HepG2 (cell line): ENCODE results near the gene SH3BGR. TPM values are rescaled to one million over a fixed set of nuclear protein-coding genes. Genes with fewer than 3 reads are reported as not detected.

Experiments used
- ATAC-seq: fragments of 200-7000 bp; cut with Tn5 transposase; 3 replicates; pipeline ENCODE4 v1.9.1; 2020; ENCODE audit warnings: mild to moderate bottlenecking, moderate library complexity
- BruUV-seq: library from RNA; stranded (reverse); fragments of 400-500 nt; replicated peaks from 2 replicates; lab custom pipeline; 2021; lab: Mats Ljungman, UMichigan
- CTCF ChIA-PET: fragments of 300-600 bp; formaldehyde crosslinking; extraction: SDS; loops from one replicate; lab custom pipeline; 2021; ENCODE audit warnings: low total read pairs, inconsistent platforms, low intra/inter-chr PET ratio; lab: Yijun Ruan, JAX
- POLR2A ChIA-PET: fragments of 350-600 bp; sonication (Branson Sonifier 250); formaldehyde crosslinking; loops from one replicate; lab custom pipeline; 2020; ENCODE audit warnings: antibody characterized with exemption, inconsistent platforms; lab: Yijun Ruan, JAX
- DNase-seq: peaks from one replicate; pipeline ENCODE4 v3.0.0-alpha.2; 2015; ENCODE audit warnings: low spot score
- FAIRE-seq: peaks from 3 replicates; lab custom pipeline; 2011; peaks lifted over from hg19 to GRCh38; lab: Jason Lieb, UNC
- H2AFZ ChIP-seq: one replicate; pipeline ENCODE4 v1.6.1; 2011; ENCODE audit warnings: low read length, inconsistent platforms
- H3K27ac ChIP-seq: fragments of 300-600 bp; 3 replicates; pipeline ENCODE4 v1.8.0; 2011; ENCODE audit warnings: mixed run types, mild to moderate bottlenecking, mixed read lengths, low read length, inconsistent platforms; ENCODE audit not compliant: insufficient read depth; ENCODE audit errors: extremely low read length
- H3K27me3 ChIP-seq, 2 experiments: fragments of 200-600 bp in 1 of 2; 2 replicates in 1 of 2; 3 replicates in 1 of 2; pipeline versions ENCODE4 v1.6.0 to v1.8.0; 2011; ENCODE audit warnings: low read length in 2 of 2, mild to moderate bottlenecking in 2 of 2, moderate library complexity in 2 of 2, inconsistent platforms in 1 of 2; ENCODE audit not compliant: insufficient read depth in 2 of 2, control insufficient read depth in 1 of 2
- H3K36me3 ChIP-seq, 2 experiments: fragments of 200-600 bp in 1 of 2; replicated peaks in 1 of 2; 2 replicates in 1 of 2; 3 replicates in 1 of 2; pipeline versions ENCODE4 v1.5.1 to v1.8.0; 2011; ENCODE audit warnings: low read length in 2 of 2, inconsistent platforms in 1 of 2; ENCODE audit not compliant: insufficient read depth in 2 of 2, control insufficient read depth in 1 of 2
- H3K4me1 ChIP-seq: 2 replicates; pipeline ENCODE4 v1.5.1; 2012; ENCODE audit warnings: low read length, inconsistent platforms; ENCODE audit not compliant: insufficient read depth
- H3K4me2 ChIP-seq: 2 replicates; pipeline ENCODE4 v1.6.0; 2011; ENCODE audit warnings: low read depth, low read length, inconsistent platforms
- H3K4me3 ChIP-seq, 3 experiments: fragments of 200-600 bp in 1 of 3; sonication (generic), shearing (Covaris generic) in 1 of 3; replicated peaks in 1 of 3; 2 replicates each; pipeline ENCODE4 v1.5.1; 2011 to 2016; ENCODE audit warnings: low read length in 3 of 3, inconsistent platforms in 2 of 3, low read depth in 2 of 3, mild to moderate bottlenecking in 2 of 3, control low read depth in 1 of 3, mixed read lengths in 1 of 3; ENCODE audit not compliant: insufficient read depth in 1 of 3
- H3K79me2 ChIP-seq: one replicate; pipeline ENCODE4 v1.6.1; 2011; ENCODE audit warnings: low read length, inconsistent platforms; ENCODE audit not compliant: insufficient read depth
- H3K9ac ChIP-seq: 2 replicates; pipeline ENCODE4 v1.6.0; 2011; ENCODE audit warnings: mild to moderate bottlenecking, low read depth, low read length, inconsistent platforms; ENCODE audit not compliant: insufficient read depth
- H3K9me3 ChIP-seq: 2 replicates; pipeline ENCODE4 v1.5.1; 2012; ENCODE audit warnings: mild to moderate bottlenecking, low read length
- H4K20me1 ChIP-seq: 2 replicates; pipeline ENCODE4 v1.6.0; 2011; ENCODE audit warnings: inconsistent platforms, mild to moderate bottlenecking, low read length, moderate library complexity; ENCODE audit not compliant: insufficient read depth
- KDM5A ChIP-seq: fragments of 200-600 bp; sonication (generic); IDR thresholded peaks from 2 replicates; pipeline ENCODE4 v1.7.0; 2018; ENCODE audit warnings: antibody characterized with exemption, mild to moderate bottlenecking, low read length, borderline replicate concordance
- MXD3 ChIP-seq: IDR thresholded peaks from 2 replicates; pipeline ENCODE4 v1.6.1; 2016; ENCODE audit warnings: mild to moderate bottlenecking, missing biosample characterization, missing genetic modification reagents
- PRPF4 ChIP-seq: fragments of 200-400 bp; formaldehyde crosslinking; IDR thresholded peaks from 2 replicates; pipeline ENCODE4 v1.6.1; 2016; ENCODE audit warnings: low read length, low read depth; ENCODE audit not compliant: poor library complexity, severe bottlenecking
- ZBTB34 ChIP-seq: sonication (generic); formaldehyde crosslinking; IDR thresholded peaks from 2 replicates; pipeline ENCODE4 v1.8.0; 2022; ENCODE audit warnings: mild to moderate bottlenecking, missing genetic modification reagents
- ZNF629 ChIP-seq: sonication (generic); formaldehyde crosslinking; conservative IDR thresholded peaks from 2 replicates; pipeline ENCODE4 v1.5.0; 2020; ENCODE audit warnings: missing genetic modification reagents
- ZNF761 ChIP-seq: sonication (generic); formaldehyde crosslinking; conservative IDR thresholded peaks from 2 replicates; pipeline ENCODE4 v1.4.0; 2020; ENCODE audit warnings: mild to moderate bottlenecking, missing genetic modification reagents
- WGBS: methylation state at CpG from one replicate; pipeline ENCODE4 v1.1.6; 2017; ENCODE audit warnings: low lambda C conversion rate; 5-methylcytosine and 5-hydroxymethylcytosine counted together
- in situ Hi-C: cut with HindIII; loops from 2 replicates; pipeline ENCODE4 v1.10.0; 2017; ENCODE audit warnings: low pct_unique_long_range_greater_than_20kb; ENCODE audit not compliant: extremely low pct_ligation_motif_present
- intact Hi-C: fragments of 100-400 bp; cut with micrococcal nuclease; formaldehyde crosslinking; loops from one replicate; pipeline ENCODE4 v1.10.0; 2022; ENCODE audit not compliant: unreplicated experiment
- polyA plus RNA-seq, 8 experiments: library from polyadenylated mRNA; depleted of rRNA in 3 of 8; stranded (reverse) in 7 of 8; unstranded in 1 of 8; fragments of >200 nt; fragmentation: Illumina TruSeq in 4 of 8; extraction: Trizol in 4 of 8; gene quantifications; 2 replicates each; pipeline versions ENCODE4 v1.2.1 to v1.2.3, GENCODE V29; 2011 to 2016; ENCODE audit warnings: low read depth in 4 of 8, missing spikeins in 1 of 8, mixed read lengths in 1 of 8; ENCODE audit not compliant: insufficient read depth in 1 of 8
- total RNA-seq, 5 experiments: library from RNA; depleted of rRNA; stranded (reverse); fragments of >200 nt; fragmentation: Illumina TruSeq; extraction: Trizol; gene quantifications; 2 replicates each; pipeline ENCODE4 v1.2.3, GENCODE V29; 2016; ENCODE audit warnings: low read depth in 1 of 5
- TF ChIP-seq, protein P1 (sequence below): sonication (generic); formaldehyde crosslinking; IDR thresholded peaks from one replicate; pipeline ENCODE4 v1.5.1; 2020; ENCODE audit warnings: mild to moderate bottlenecking, missing genetic modification reagents; ENCODE audit errors: not compliant biosample characterization

SH3BGR gene
- total and polyA plus RNA-seq, 2 of the 13 experiments (the other 11 are each of a cell fraction or from before 2014, with no cell fraction given), result 0.48 TPM; not detected in 1

DNA sequence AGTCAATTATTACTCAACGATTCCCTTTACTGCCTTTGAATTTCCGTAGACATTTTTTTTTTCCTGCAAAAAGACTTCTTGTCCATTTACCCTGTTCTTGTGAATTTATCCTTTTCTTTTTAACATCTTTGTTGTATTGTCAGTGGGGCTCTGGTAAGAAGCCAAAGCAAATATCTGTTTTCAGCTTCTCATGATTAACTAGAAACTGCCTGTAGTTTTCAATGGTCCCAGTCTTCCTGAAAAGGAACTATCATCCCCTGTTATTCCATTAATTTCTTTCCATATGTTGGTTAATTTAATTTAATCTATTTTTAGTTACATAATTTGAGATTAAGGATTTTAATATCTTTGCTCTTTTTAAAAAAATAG lies 28.0 kb downstream of the SH3BGR start:
- WGBS, result 0% methylated on average over 2 of the region's 2 CpGs
- no peak for DNase-seq
- POLR2A ChIA-PET, result no interaction called here
- FAIRE-seq, result no peak
- H3K9me3 ChIP-seq, result no peaks in the 10 kb centered on the region
- no peak overlapping the region for H3K4me2 ChIP-seq
- no TSS peak for BruUV-seq
- no peaks in the 10 kb centered on the region for H3K79me2 ChIP-seq
- H3K27ac ChIP-seq, result no peak overlapping the region
- H3K27me3 ChIP-seq, result no peaks in the 10 kb centered on the region
- H3K9ac ChIP-seq, result no peak overlapping the region
- in situ Hi-C loops (no loop called here), intact Hi-C loops (no loop called here)
- H3K36me3 ChIP-seq, result no peaks in the 10 kb centered on the region
- no peak overlapping the region for H2AFZ ChIP-seq
- CTCF ChIA-PET, result no interaction called here
- H3K4me1 ChIP-seq, result no peaks in the 10 kb centered on the region
- no peaks in the 10 kb centered on the region for H4K20me1 ChIP-seq
- H3K4me3 ChIP-seq, result no peak overlapping the region
- ATAC-seq, result no peak
- TF ChIP-seq, protein P1, sequence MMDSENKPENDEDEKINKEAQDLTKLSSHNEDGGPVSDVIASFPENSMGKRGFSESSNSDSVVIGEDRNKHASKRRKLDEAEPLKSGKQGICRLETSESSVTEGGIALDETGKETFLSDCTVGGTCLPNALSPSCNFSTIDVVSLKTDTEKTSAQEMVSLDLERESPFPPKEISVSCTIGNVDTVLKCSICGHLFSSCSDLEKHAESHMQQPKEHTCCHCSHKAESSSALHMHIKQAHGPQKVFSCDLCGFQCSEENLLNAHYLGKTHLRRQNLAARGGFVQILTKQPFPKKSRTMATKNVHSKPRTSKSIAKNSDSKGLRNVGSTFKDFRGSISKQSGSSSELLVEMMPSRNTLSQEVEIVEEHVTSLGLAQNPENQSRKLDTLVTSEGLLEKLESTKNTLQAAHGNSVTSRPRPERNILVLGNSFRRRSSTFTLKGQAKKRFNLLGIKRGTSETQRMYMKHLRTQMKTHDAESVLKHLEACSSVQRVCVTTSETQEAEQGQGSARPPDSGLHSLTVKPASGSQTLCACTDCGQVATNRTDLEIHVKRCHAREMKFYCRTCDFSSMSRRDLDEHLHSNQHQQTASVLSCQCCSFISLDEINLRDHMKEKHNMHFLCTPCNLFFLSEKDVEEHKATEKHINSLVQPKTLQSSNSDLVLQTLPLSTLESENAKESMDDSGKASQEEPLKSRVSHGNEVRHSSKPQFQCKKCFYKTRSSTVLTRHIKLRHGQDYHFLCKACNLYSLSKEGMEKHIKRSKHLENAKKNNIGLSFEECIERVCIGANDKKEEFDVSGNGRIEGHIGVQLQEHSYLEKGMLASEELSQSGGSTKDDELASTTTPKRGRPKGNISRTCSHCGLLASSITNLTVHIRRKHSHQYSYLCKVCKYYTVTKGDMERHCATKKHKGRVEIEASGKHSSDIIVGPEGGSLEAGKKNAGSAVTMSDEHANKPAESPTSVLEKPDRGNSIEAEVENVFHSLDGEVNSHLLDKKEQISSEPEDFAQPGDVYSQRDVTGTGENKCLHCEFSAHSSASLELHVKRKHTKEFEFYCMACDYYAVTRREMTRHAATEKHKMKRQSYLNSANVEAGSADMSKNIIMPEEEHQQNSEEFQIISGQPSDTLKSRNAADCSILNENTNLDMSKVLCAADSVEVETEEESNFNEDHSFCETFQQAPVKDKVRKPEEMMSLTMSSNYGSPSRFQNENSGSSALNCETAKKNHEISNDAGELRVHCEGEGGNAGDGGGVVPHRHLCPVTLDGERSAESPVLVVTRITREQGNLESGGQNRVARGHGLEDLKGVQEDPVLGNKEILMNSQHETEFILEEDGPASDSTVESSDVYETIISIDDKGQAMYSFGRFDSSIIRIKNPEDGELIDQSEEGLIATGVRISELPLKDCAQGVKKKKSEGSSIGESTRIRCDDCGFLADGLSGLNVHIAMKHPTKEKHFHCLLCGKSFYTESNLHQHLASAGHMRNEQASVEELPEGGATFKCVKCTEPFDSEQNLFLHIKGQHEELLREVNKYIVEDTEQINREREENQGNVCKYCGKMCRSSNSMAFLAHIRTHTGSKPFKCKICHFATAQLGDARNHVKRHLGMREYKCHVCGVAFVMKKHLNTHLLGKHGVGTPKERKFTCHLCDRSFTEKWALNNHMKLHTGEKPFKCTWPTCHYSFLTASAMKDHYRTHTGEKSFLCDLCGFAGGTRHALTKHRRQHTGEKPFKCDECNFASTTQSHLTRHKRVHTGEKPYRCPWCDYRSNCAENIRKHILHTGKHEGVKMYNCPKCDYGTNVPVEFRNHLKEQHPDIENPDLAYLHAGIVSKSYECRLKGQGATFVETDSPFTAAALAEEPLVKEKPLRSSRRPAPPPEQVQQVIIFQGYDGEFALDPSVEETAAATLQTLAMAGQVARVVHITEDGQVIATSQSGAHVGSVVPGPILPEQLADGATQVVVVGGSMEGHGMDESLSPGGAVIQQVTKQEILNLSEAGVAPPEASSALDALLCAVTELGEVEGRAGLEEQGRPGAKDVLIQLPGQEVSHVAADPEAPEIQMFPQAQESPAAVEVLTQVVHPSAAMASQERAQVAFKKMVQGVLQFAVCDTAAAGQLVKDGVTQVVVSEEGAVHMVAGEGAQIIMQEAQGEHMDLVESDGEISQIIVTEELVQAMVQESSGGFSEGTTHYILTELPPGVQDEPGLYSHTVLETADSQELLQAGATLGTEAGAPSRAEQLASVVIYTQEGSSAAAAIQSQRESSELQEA (CRISPR knock-in tag), result no peak
- TF ChIP-seq ZBTB34 (CRISPR knock-in tag) (no peak), PRPF4 (no peak), KDM5A (no peak), ZNF761 (CRISPR knock-in tag) (no peak), MXD3 (CRISPR knock-in tag) (no peak), ZNF629 (CRISPR knock-in tag) (no peak)
